GM19395 (cell line): Measurements from ENCODE around the gene LAMA3.

Source experiments
- ATAC-seq: cut with Tn5 transposase; IDR thresholded peaks from one replicate; pipeline ENCODE4 v1.9.1; 2021; ENCODE audit warnings: mild to moderate bottlenecking, moderate library complexity; ENCODE audit not compliant: unreplicated experiment

The LAMA3 gene

GRCh38 chr18:23958036-23958435 is 268.8 kb downstream of the LAMA3 start:
- no peak for ATAC-seq

GRCh38 chr18:23963443-23964165 is 274.4 kb downstream of the LAMA3 start:
- ATAC-seq: no peak

- no peak for ATAC-seq
Measured at GRCh38 chr18:23964282-23965238, 275.3 kb downstream of the LAMA3 start.

GRCh38 chr18:23966909-23967308 is 277.7 kb downstream of the LAMA3 start:
- no peak for ATAC-seq

- peak; percentile 67 for ATAC-seq
Measured at GRCh38 chr18:23967321-23968089, 278.3 kb downstream of the LAMA3 start.

GRCh38 chr18:23968638-23969604 is 279.7 kb downstream of the LAMA3 start:
- no peak for ATAC-seq

- ATAC-seq: no peak
Measured at GRCh38 chr18:23969664-23970063, 280.4 kb downstream of the LAMA3 start.

GRCh38 chr18:23970161-23971096 is 281.2 kb downstream of the LAMA3 start:
- ATAC-seq: no peak

- ATAC-seq: no peak
Measured at GRCh38 chr18:23971097-23971440, 281.8 kb downstream of the LAMA3 start.

GRCh38 chr18:23971666-23972230 is 282.5 kb downstream of the LAMA3 start:
- no peak for ATAC-seq

- ATAC-seq: no peak
Measured at GRCh38 chr18:23972453-23972852, 283.2 kb downstream of the LAMA3 start.

GRCh38 chr18:23977103-23977502 is 287.9 kb downstream of the LAMA3 start:
- no peak for ATAC-seq

- no peak for ATAC-seq
Measured at GRCh38 chr18:23977719-23978483, 288.6 kb downstream of the LAMA3 start.

- ATAC-seq: peak; percentile 90
Measured at GRCh38 chr18:23981369-23981980, 292.2 kb downstream of the LAMA3 start.

- no peak for ATAC-seq
Measured at GRCh38 chr18:23982155-23983079, 293.2 kb downstream of the LAMA3 start.

- ATAC-seq: no peak
Measured at GRCh38 chr18:23983112-23983511, 293.9 kb downstream of the LAMA3 start.
